ENCODE results near the gene CASQ2. TPM values are rescaled to one million over a fixed set of nuclear protein-coding genes. Genes with fewer than 3 reads are reported as not detected.

Gene CASQ2
- total and polyA plus RNA-seq, 2 of the 13 experiments (the other 11 are each of a cell fraction or from before 2014, with no cell fraction given) = not detected

GRCh38 chr1:115718011-115718754 lies 50.3 kb downstream of the CASQ2 start:
- Histone ChIP-seq H3K36me3 (replicated peaks in 1 of 2; ENCODE audit: control insufficient read depth in 1 of 2, insufficient read depth in 2 of 2, low read length in 2 of 2) (no peaks in the 10 kb centered on the region), H3K27me3 (ENCODE audit: control insufficient read depth in 1 of 2, insufficient read depth in 2 of 2, low read length in 2 of 2) (no peaks in the 10 kb centered on the region), H3K9me3 (ENCODE audit: low read length) (no peaks in the 10 kb centered on the region), H3K4me1 (ENCODE audit: insufficient read depth, low read length) (peaks cover 20% of the 10 kb centered on the region), H3K4me3 (replicated peaks in 1 of 3; ENCODE audit: insufficient read depth in 1 of 3, low read depth in 2 of 3, low read length in 3 of 3) (no peak overlapping the region), H3K4me2 (ENCODE audit: low read depth, low read length) (no peak overlapping the region), H3K27ac (ENCODE audit: extremely low read length, insufficient read depth, low read length) (no peak overlapping the region), H3K9ac (ENCODE audit: insufficient read depth, low read depth, low read length) (no peak overlapping the region), H4K20me1 (ENCODE audit: insufficient read depth, low read length) (no peaks in the 10 kb centered on the region), H3K79me2 (ENCODE audit: insufficient read depth, low read length) (no peaks in the 10 kb centered on the region), H2AFZ (ENCODE audit: low read length) (no peak overlapping the region)
- ATAC-seq = peak; percentile 42; the same call in 2 of the 3 replicates
- no TSS peak for BruUV-seq (replicated peaks)
- 59% methylated on average over 5 of the region's 5 CpGs for WGBS (ENCODE audit: low lambda C conversion rate)
- intact Hi-C loops (cut with micrococcal nuclease; ENCODE audit: unreplicated experiment) = no loop called here
- in situ Hi-C loops (cut with HindIII; ENCODE audit: extremely low pct_ligation_motif_present, low pct_unique_long_range_greater_than_20kb) = loop anchor here (5.0 kb wide), 1 partner anchor 54 kb away; no protein-coding TSS in a partner anchor
- no peak for TF ChIP-seq HOXA7 (CRISPR knock-in tag; IDR thresholded peaks at IDR 0.05)
- TF ChIP-seq, protein P1, sequence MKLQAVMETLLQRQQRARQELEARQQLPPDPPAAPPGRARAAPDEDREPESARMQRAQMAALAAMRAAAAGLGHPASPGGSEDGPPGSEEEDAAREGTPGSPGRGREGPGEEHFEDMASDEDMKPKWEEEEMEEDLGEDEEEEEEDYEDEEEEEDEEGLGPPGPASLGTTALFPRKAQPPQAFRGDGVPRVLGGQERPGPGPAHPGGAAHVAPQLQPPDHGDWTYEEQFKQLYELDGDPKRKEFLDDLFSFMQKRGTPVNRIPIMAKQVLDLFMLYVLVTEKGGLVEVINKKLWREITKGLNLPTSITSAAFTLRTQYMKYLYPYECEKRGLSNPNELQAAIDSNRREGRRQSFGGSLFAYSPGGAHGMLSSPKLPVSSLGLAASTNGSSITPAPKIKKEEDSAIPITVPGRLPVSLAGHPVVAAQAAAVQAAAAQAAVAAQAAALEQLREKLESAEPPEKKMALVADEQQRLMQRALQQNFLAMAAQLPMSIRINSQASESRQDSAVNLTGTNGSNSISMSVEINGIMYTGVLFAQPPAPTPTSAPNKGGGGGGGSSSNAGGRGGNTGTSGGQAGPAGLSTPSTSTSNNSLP (IDR thresholded peaks at IDR 0.05; ENCODE audit: low read depth, low read length) = no peak
- TF ChIP-seq ZNF781 (CRISPR knock-in tag; IDR thresholded peaks at IDR 0.05; ENCODE audit: borderline replicate concordance, not compliant biosample characterization) = no peak
- TF ChIP-seq KLF11 (CRISPR knock-in tag; IDR thresholded peaks at IDR 0.05) = no peak
- no peak for TF ChIP-seq GTF3A (CRISPR knock-in tag; conservative IDR thresholded peaks at IDR 0.05)
- TF ChIP-seq DNMT3B (CRISPR knock-in tag; conservative IDR thresholded peaks at IDR 0.05) = no peak
- TF ChIP-seq WIZ (CRISPR knock-in tag; IDR thresholded peaks at IDR 0.05) = no peak
- TF ChIP-seq ZNF235 (CRISPR knock-in tag; IDR thresholded peaks at IDR 0.05; ENCODE audit: borderline replicate concordance) = no peak
- TF ChIP-seq ZKSCAN1 (IDR thresholded peaks at IDR 0.05; ENCODE audit: low read length) = no peak
- TF ChIP-seq SOX6 (IDR thresholded peaks at IDR 0.05) = no peak
- TF ChIP-seq SOX6 (CRISPR knock-in tag; IDR thresholded peaks at IDR 0.05) = no peak
- no peak for TF ChIP-seq ZNF776 (CRISPR knock-in tag; IDR thresholded peaks at IDR 0.05)
- no peak for TF ChIP-seq ATF7-NPFF (CRISPR knock-in tag; IDR thresholded peaks at IDR 0.05; ENCODE audit: low read depth)
- TF ChIP-seq MED8 (CRISPR knock-in tag; IDR thresholded peaks at IDR 0.05; ENCODE audit: insufficient replicate concordance) = no peak
- TF ChIP-seq JUN (CRISPR knock-in tag; IDR thresholded peaks at IDR 0.05) = no peak
- FAIRE-seq = no peak
- no peak for DNase-seq (ENCODE audit: low spot score)
- ChIA-PET POLR2A (no interaction called here), CTCF (ENCODE audit: low intra/inter-chr PET ratio, low total read pairs) (interaction anchor here (0.7 to 2.4 kb wide), 4 partner anchors 44 to 263 kb away, joined by 3 to 16 read pairs (median 10); no protein-coding TSS in a partner anchor)
